Pons (tissue), 1 donor: ENCODE data around the gene LTB.
"Not testable (repeated sequence)": the region's sequence is repeated elsewhere in the genome, so short reads cannot be mapped to it uniquely, and the experiment has no call there.

Source experiments
- DNase-seq: peaks from one replicate; pipeline ENCODE4 v3.0.0-alpha.2; 2016; ENCODE audit warnings: low spot score

The LTB gene

GRCh38 chr6:31607317-31607716 is 25.1 kb upstream of the LTB start:
- no peak for DNase-seq

- no peak for DNase-seq
These were observed 14.8 kb upstream of the LTB start for GRCh38 chr6:31597006-31597405.

- DNase-seq: no peak
These were observed 10.2 kb upstream of the LTB start for GRCh38 chr6:31592396-31592771.

GRCh38 chr6:31590691-31591090 is 8.5 kb upstream of the LTB start:
- not testable (repeated sequence) for DNase-seq

- DNase-seq: no peak
These were observed 6.8 kb upstream of the LTB start for GRCh38 chr6:31588871-31589650.

- no peak for DNase-seq
These were observed 5.9 kb upstream of the LTB start for GRCh38 chr6:31587791-31588777.

GRCh38 chr6:31586599-31587281 is 4.5 kb upstream of the LTB start:
- peak; percentile 58 for DNase-seq

GRCh38 chr6:31586008-31586407 is 3.8 kb upstream of the LTB start, which contains the start of gene LST1:
Gene LST1 (plus strand): TSS chr6:31586277. CDS start chr6:31587300, 1,023 bp downstream.
- DNase-seq: peak; percentile 77

GRCh38 chr6:31585491-31585890 is 3.3 kb upstream of the LTB start:
- DNase-seq: no peak

GRCh38 chr6:31581434-31582229 is 592 bp downstream of the LTB start:
- no peak for DNase-seq

GRCh38 chr6:31580807-31581433 is 1.3 kb downstream of the LTB start:
- DNase-seq: peak; percentile 66

- no peak for DNase-seq
These were observed 1.8 kb downstream of the LTB start for GRCh38 chr6:31580438-31580740.

GRCh38 chr6:31579546-31580437 is 2.4 kb downstream of the LTB start:
- DNase-seq: no peak

- no peak for DNase-seq
These were observed 3.1 kb downstream of the LTB start for GRCh38 chr6:31579119-31579505.

GRCh38 chr6:31578184-31579118 is 3.8 kb downstream of the LTB start:
- DNase-seq: no peak

GRCh38 chr6:31577579-31577966 is 4.7 kb downstream of the LTB start:
- DNase-seq: no peak

- DNase-seq: no peak
These were observed 5.2 kb downstream of the LTB start for GRCh38 chr6:31576897-31577578.

- no peak for DNase-seq
These were observed 6.1 kb downstream of the LTB start for GRCh38 chr6:31575952-31576685.
